Neural cell (in vitro differentiated cells): ENCODE data around the gene SLC7A8. TPM values are rescaled to one million over a fixed set of nuclear protein-coding genes. Genes with fewer than 3 reads are reported as not detected.

ENCODE experiments used
- H2AFZ ChIP-seq: fragments of 200-600, 300-800 bp; sonication (generic), shearing (Covaris generic); 2 replicates; pipeline ENCODE4 v1.6.0; 2014; ENCODE audit warnings: low read depth, mild to moderate bottlenecking, antibody characterized with exemption, low read length, moderate library complexity
- H3F3A ChIP-seq: fragments of 200-600 bp; shearing (Covaris generic); 2 replicates; pipeline ENCODE4 v1.6.1; 2016; ENCODE audit warnings: mild to moderate bottlenecking, moderate library complexity, mixed read lengths, antibody characterized with exemption, low read length; ENCODE audit not compliant: insufficient read depth, poor library complexity, severe bottlenecking
- H3K27ac ChIP-seq: fragments of 200-600, 300-800 bp; sonication (generic), shearing (Covaris generic); 2 replicates; pipeline ENCODE4 v1.5.1; 2014; ENCODE audit warnings: mild to moderate bottlenecking, low read length, moderate library complexity
- H3K27me3 ChIP-seq: fragments of 300-800, 200-600 bp; sonication (generic), shearing (Covaris generic); 2 replicates; pipeline ENCODE4 v1.6.0; 2014; ENCODE audit warnings: mild to moderate bottlenecking, low read depth, low read length, moderate library complexity; ENCODE audit not compliant: insufficient read depth
- H3K36me3 ChIP-seq: fragments of 300-800, 200-600 bp; sonication (generic), shearing (Covaris generic); 2 replicates; pipeline ENCODE4 v1.5.1; 2014; ENCODE audit warnings: mild to moderate bottlenecking, antibody characterized with exemption, low read length, moderate library complexity; ENCODE audit not compliant: insufficient read depth
- H3K4me2 ChIP-seq: fragments of 300-800, 200-600 bp; sonication (generic), shearing (Covaris generic); 2 replicates; pipeline ENCODE4 v1.6.0; 2014; ENCODE audit warnings: mild to moderate bottlenecking, low read length
- H3K4me3 ChIP-seq: fragments of 300-800, 200-600 bp; sonication (generic), shearing (Covaris generic); 2 replicates; pipeline ENCODE4 v1.5.1; 2014; ENCODE audit warnings: mild to moderate bottlenecking, low read length, moderate library complexity
- H3K79me2 ChIP-seq: fragments of 200-600 bp; shearing (Covaris generic); replicated peaks from 2 replicates; pipeline ENCODE4 v1.6.0; 2014; ENCODE audit warnings: mild to moderate bottlenecking, low read length, moderate library complexity; ENCODE audit not compliant: insufficient read depth
- H3K9ac ChIP-seq: fragments of 300-800, 200-600 bp; sonication (generic), shearing (Covaris generic); 2 replicates; pipeline ENCODE4 v1.6.1; 2016; ENCODE audit warnings: mild to moderate bottlenecking, low read length, mixed read lengths
- H3K9me2 ChIP-seq: fragments of 200-600 bp; shearing (Covaris generic); 2 replicates; pipeline ENCODE4 v1.6.1; 2016; ENCODE audit warnings: mild to moderate bottlenecking, low read length, mixed read lengths; ENCODE audit not compliant: insufficient read depth
- H3K9me3 ChIP-seq: fragments of 200-600, 300-800 bp; sonication (generic), shearing (Covaris generic); 2 replicates; pipeline ENCODE4 v1.6.1; 2016; ENCODE audit warnings: mild to moderate bottlenecking, mixed run types, low read length, moderate library complexity, mixed read lengths
- H4K20me1 ChIP-seq: fragments of 200-600 bp; shearing (Covaris generic); 2 replicates; pipeline ENCODE4 v1.6.1; 2016; ENCODE audit warnings: mild to moderate bottlenecking, mixed run types; ENCODE audit not compliant: insufficient read depth
- EP300 ChIP-seq: fragments of 450-650 bp; conservative IDR thresholded peaks from 2 replicates; pipeline ENCODE4 v1.6.1; 2014; ENCODE audit warnings: antibody characterized with exemption, mild to moderate bottlenecking, moderate library complexity; ENCODE audit not compliant: poor library complexity, severe bottlenecking
- EZH2 ChIP-seq: fragments of 200-600, 300-800 bp; shearing (Covaris generic), sonication (generic); IDR thresholded peaks from 2 replicates; pipeline ENCODE4 v1.6.1; 2014; ENCODE audit warnings: antibody characterized with exemption, low read length, borderline replicate concordance, mild to moderate bottlenecking; ENCODE audit not compliant: insufficient read depth, poor library complexity, severe bottlenecking
- MXI1 ChIP-seq: fragments of 450-650 bp; conservative IDR thresholded peaks from 2 replicates; pipeline ENCODE4 v1.6.1; 2014; ENCODE audit warnings: antibody characterized with exemption, mild to moderate bottlenecking; ENCODE audit not compliant: poor library complexity, severe bottlenecking
- POLR2AphosphoS5 ChIP-seq: IDR thresholded peaks from 2 replicates; pipeline ENCODE4 v1.6.1; 2012
- RAD21 ChIP-seq: fragments of 450-650 bp; conservative IDR thresholded peaks from 2 replicates; pipeline ENCODE4 v1.6.1; 2014; ENCODE audit warnings: antibody characterized with exemption, mild to moderate bottlenecking, moderate library complexity
- REST ChIP-seq: IDR thresholded peaks from 2 replicates; pipeline ENCODE4 v1.6.1; 2012; ENCODE audit warnings: borderline replicate concordance
- SMC3 ChIP-seq: fragments of 450-650 bp; conservative IDR thresholded peaks from 2 replicates; pipeline ENCODE4 v1.6.1; 2014; ENCODE audit warnings: antibody characterized with exemption, mild to moderate bottlenecking, moderate library complexity; ENCODE audit not compliant: poor library complexity
- TAF1 ChIP-seq: IDR thresholded peaks from 2 replicates; pipeline ENCODE4 v1.6.1; 2012; ENCODE audit warnings: low read depth
- polyA plus RNA-seq: library from polyadenylated mRNA; depleted of rRNA; stranded (reverse); fragments of >200 nt; gene quantifications from 2 replicates; pipeline ENCODE4 v1.2.3, GENCODE V29; 2014
- TF ChIP-seq, protein P1 (sequence below): fragments of 450-650 bp; IDR thresholded peaks from 2 replicates; pipeline ENCODE4 v1.5.1; 2014; ENCODE audit warnings: antibody characterized with exemption, mild to moderate bottlenecking, moderate library complexity; ENCODE audit not compliant: poor library complexity, severe bottlenecking

SLC7A8 gene
- polyA plus RNA-seq, 1 donor from 2014 or later, result 0.21 TPM

DNA sequence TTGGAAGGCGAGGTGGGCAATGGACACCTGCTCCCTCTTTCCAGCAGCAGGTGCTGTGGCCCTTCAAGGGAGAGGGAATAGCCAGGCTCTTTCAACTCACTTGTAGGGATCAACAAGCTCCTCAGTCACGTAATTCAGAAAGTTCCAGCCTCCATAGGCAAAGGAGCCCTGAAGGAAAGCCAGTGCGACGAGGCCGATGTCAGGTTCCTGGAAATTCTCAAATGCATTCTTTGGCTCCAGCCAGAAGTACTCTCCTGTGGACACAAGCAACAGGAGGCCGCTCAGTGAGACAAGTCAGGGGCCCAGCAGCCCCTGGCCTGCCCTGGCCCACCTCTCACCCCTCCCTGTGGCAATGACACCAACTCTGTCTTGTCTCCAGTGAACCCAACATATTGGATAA is 43.1 kb downstream of the SLC7A8 start:
- no peak overlapping the region for H3K4me3 ChIP-seq
- H3K79me2 ChIP-seq, result no peaks in the 10 kb centered on the region
- H2AFZ ChIP-seq, result no peak overlapping the region
- TF ChIP-seq SMC3 (no peak), TAF1 (no peak), POLR2AphosphoS5 (no peak), REST (no peak), MXI1 (no peak), EZH2 (no peak), RAD21 (no peak), EP300 (no peak)
- TF ChIP-seq, protein P1, sequence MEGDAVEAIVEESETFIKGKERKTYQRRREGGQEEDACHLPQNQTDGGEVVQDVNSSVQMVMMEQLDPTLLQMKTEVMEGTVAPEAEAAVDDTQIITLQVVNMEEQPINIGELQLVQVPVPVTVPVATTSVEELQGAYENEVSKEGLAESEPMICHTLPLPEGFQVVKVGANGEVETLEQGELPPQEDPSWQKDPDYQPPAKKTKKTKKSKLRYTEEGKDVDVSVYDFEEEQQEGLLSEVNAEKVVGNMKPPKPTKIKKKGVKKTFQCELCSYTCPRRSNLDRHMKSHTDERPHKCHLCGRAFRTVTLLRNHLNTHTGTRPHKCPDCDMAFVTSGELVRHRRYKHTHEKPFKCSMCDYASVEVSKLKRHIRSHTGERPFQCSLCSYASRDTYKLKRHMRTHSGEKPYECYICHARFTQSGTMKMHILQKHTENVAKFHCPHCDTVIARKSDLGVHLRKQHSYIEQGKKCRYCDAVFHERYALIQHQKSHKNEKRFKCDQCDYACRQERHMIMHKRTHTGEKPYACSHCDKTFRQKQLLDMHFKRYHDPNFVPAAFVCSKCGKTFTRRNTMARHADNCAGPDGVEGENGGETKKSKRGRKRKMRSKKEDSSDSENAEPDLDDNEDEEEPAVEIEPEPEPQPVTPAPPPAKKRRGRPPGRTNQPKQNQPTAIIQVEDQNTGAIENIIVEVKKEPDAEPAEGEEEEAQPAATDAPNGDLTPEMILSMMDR, result no peak
- no peak overlapping the region for H3K9ac ChIP-seq
- H3K4me2 ChIP-seq, result no peak overlapping the region
- no peaks in the 10 kb centered on the region for H3K27me3 ChIP-seq
- no peak overlapping the region for H3K27ac ChIP-seq
- no peaks in the 10 kb centered on the region for H3F3A ChIP-seq
- H3K9me2 ChIP-seq, result no peaks in the 10 kb centered on the region
- H4K20me1 ChIP-seq, result no peaks in the 10 kb centered on the region
- no peaks in the 10 kb centered on the region for H3K9me3 ChIP-seq
- no peaks in the 10 kb centered on the region for H3K36me3 ChIP-seq

DNA sequence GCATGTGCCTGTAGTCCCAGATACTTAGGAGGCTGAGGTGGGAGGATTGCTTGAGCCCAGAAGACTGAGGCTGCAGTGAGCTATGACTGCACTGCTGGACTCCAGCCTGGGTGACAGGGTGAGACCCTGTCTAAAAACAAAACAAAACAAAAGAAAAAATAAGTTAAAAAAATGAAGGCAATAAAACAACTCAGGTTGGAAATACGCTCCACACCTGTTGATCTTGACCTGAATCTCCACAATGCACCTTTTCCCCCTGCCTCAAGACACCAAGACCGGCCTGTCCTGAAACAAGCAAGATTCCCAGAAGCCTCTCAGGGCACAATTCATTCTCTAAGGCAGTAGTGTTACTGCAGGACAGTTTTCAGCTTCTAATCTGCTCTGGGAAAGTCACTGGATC is 43.6 kb downstream of the SLC7A8 start:
- H3K36me3 ChIP-seq, result no peaks in the 10 kb centered on the region
- no peaks in the 10 kb centered on the region for H3K9me2 ChIP-seq
- TF ChIP-seq TAF1, result no peak
- no peak for TF ChIP-seq RAD21
- no peak for TF ChIP-seq POLR2AphosphoS5
- no peak for TF ChIP-seq REST
- no peak for TF ChIP-seq EZH2
- TF ChIP-seq, protein P1, result no peak
- no peak for TF ChIP-seq EP300
- no peak for TF ChIP-seq MXI1
- TF ChIP-seq SMC3, result no peak

More for the DNA sequence above, 43.6 kb downstream of the SLC7A8 start:
- Histone ChIP-seq H3K4me3 (no peak overlapping the region), H3K9me3 (no peaks in the 10 kb centered on the region), H3F3A (no peaks in the 10 kb centered on the region), H2AFZ (no peak overlapping the region), H3K9ac (no peak overlapping the region), H3K27me3 (no peaks in the 10 kb centered on the region), H3K4me2 (no peak overlapping the region), H4K20me1 (no peaks in the 10 kb centered on the region), H3K27ac (no peak overlapping the region), H3K79me2 (no peaks in the 10 kb centered on the region)
